Erythroblast (primary cell): ENCODE measurements around the gene HOXB13.

Experiments used
- GATA1 ChIP-seq: IDR thresholded peaks from 2 replicates; pipeline ENCODE4 v1.6.1; 2011; ENCODE audit warnings: low read depth, mild to moderate bottlenecking, control low read depth, low read length, moderate library complexity
- POLR2A ChIP-seq: IDR thresholded peaks from 2 replicates; pipeline ENCODE4 v1.6.1; 2011; ENCODE audit warnings: mild to moderate bottlenecking, low read length

GRCh38 chr17:48733632-48734328 lies 5.2 kb upstream of the HOXB13 start:
- no peak for TF ChIP-seq POLR2A
- no peak for TF ChIP-seq GATA1
